NT2/D1 (cell line): ENCODE measurements around the gene DLX4.

Experiments used
- DNase-seq: peaks from one replicate; pipeline ENCODE4 v3.0.0-alpha.2; 2011; ENCODE audit warnings: low read depth, low spot score
- H3K27me3 ChIP-seq: 2 replicates; pipeline ENCODE4 v1.6.0; 2011; ENCODE audit warnings: mild to moderate bottlenecking; ENCODE audit not compliant: insufficient read length, insufficient read depth
- H3K36me3 ChIP-seq: 2 replicates; pipeline ENCODE4 v1.6.1; 2011; ENCODE audit warnings: mild to moderate bottlenecking, low read length, mixed read lengths; ENCODE audit not compliant: insufficient read depth, insufficient read length
- H3K4me1 ChIP-seq: 2 replicates; pipeline ENCODE4 v1.5.1; 2011; ENCODE audit not compliant: insufficient read depth, insufficient read length
- H3K4me3 ChIP-seq: 2 replicates; pipeline ENCODE4 v1.5.1; 2011; ENCODE audit warnings: low read depth; ENCODE audit not compliant: insufficient read length
- H3K9ac ChIP-seq: 2 replicates; pipeline ENCODE4 v1.6.0; 2011; ENCODE audit warnings: low read depth; ENCODE audit not compliant: insufficient read length
- H3K9me3 ChIP-seq: 2 replicates; pipeline ENCODE4 v1.5.1; 2011; ENCODE audit warnings: mild to moderate bottlenecking, low read length; ENCODE audit not compliant: insufficient read depth
- SUZ12 ChIP-seq: IDR thresholded peaks from 2 replicates; pipeline ENCODE4 v1.6.1; 2011; ENCODE audit not compliant: insufficient read length, insufficient read depth; ENCODE audit errors: extremely low read depth
- YY1 ChIP-seq: IDR thresholded peaks from 2 replicates; pipeline ENCODE4 v1.6.1; 2011; ENCODE audit not compliant: insufficient read length, insufficient read depth
- ZNF274 ChIP-seq: IDR thresholded peaks from 2 replicates; pipeline ENCODE4 v1.6.1; 2011; ENCODE audit warnings: mild to moderate bottlenecking, low read depth, low read length

Gene DLX4

DNA sequence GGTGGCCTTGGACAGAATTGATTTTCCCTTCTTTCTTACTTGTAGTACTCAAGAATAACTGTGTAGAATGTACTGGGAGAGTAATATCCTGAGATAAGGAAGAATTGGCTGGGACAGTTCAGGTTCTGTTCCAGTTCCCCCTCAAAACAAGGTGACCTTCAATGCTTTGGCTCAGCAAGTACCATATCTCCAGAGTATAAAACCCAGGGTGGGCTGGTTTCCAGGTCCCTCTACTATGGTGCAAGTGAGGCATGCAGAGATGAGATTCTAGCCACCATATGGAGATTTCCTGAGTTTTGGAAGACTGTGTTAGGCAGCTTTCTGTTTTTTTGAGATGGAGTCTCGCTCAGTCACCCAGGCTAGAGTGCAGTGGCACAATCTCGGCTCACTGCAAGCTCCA, 44.1 kb downstream of the DLX4 start:
- no peaks in the 10 kb centered on the region for H3K36me3 ChIP-seq
- no peaks in the 10 kb centered on the region for H3K4me1 ChIP-seq
- no peak overlapping the region for H3K4me3 ChIP-seq
- no peak overlapping the region for H3K9ac ChIP-seq
- no peak for DNase-seq
- H3K27me3 ChIP-seq: no peaks in the 10 kb centered on the region
- peaks cover 33% of the 10 kb centered on the region for H3K9me3 ChIP-seq
- no peak for TF ChIP-seq YY1
- no peak for TF ChIP-seq ZNF274
- no peak for TF ChIP-seq SUZ12

GRCh38 chr17:50014471-50015088, 45.6 kb downstream of the DLX4 start:
- H3K9me3 ChIP-seq: peaks cover 27% of the 10 kb centered on the region
- no peak overlapping the region for H3K9ac ChIP-seq
- H3K36me3 ChIP-seq: no peaks in the 10 kb centered on the region
- H3K27me3 ChIP-seq: no peaks in the 10 kb centered on the region
- DNase-seq: no peak
- H3K4me1 ChIP-seq: no peaks in the 10 kb centered on the region
- no peak overlapping the region for H3K4me3 ChIP-seq
- TF ChIP-seq SUZ12 (no peak), YY1 (no peak), ZNF274 (no peak)

GRCh38 chr17:50015146-50015545, 46.2 kb downstream of the DLX4 start:
- H3K4me1 ChIP-seq: no peaks in the 10 kb centered on the region
- no peak for TF ChIP-seq YY1
- no peak for TF ChIP-seq SUZ12
- no peak for TF ChIP-seq ZNF274
- no peaks in the 10 kb centered on the region for H3K27me3 ChIP-seq
- no peak overlapping the region for H3K4me3 ChIP-seq
- DNase-seq: no peak
- no peaks in the 10 kb centered on the region for H3K36me3 ChIP-seq
- H3K9me3 ChIP-seq: peaks cover 27% of the 10 kb centered on the region
- no peak overlapping the region for H3K9ac ChIP-seq

DNA sequence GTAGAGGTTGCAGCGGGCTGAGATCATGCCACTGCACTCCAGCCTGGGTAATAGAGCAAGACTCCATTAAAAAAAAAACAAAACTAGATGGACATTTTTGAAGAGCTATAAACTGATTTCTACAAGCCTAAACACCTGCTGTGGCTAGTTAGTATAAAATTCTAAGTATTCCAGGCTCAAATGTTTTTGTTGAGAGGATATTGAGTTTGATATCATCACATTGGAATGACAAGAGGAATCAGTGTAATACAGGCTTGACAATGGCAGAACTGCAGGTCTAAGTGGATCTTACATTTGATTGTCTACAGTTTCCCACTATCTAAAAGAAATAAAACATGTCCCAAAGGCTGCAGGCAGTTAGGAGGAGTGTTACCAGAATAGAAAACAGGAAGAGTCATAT, 49.9 kb downstream of the DLX4 start:
- Histone ChIP-seq H3K9ac (no peak overlapping the region), H3K36me3 (no peaks in the 10 kb centered on the region), H3K27me3 (no peaks in the 10 kb centered on the region), H3K9me3 (peaks cover 18% of the 10 kb centered on the region), H3K4me3 (no peak overlapping the region), H3K4me1 (no peaks in the 10 kb centered on the region)
- TF ChIP-seq SUZ12 (no peak), ZNF274 (no peak), YY1 (no peak)
- DNase-seq: no peak

GRCh38 chr17:50020841-50021599, 52.0 kb downstream of the DLX4 start:
- no peaks in the 10 kb centered on the region for H3K4me1 ChIP-seq
- H3K9me3 ChIP-seq: peaks cover 15% of the 10 kb centered on the region
- H3K9ac ChIP-seq: no peak overlapping the region
- TF ChIP-seq YY1: no peak
- TF ChIP-seq ZNF274: no peak
- no peak for TF ChIP-seq SUZ12
- DNase-seq: no peak
- H3K4me3 ChIP-seq: no peak overlapping the region
- no peaks in the 10 kb centered on the region for H3K36me3 ChIP-seq
- H3K27me3 ChIP-seq: no peaks in the 10 kb centered on the region

DNA sequence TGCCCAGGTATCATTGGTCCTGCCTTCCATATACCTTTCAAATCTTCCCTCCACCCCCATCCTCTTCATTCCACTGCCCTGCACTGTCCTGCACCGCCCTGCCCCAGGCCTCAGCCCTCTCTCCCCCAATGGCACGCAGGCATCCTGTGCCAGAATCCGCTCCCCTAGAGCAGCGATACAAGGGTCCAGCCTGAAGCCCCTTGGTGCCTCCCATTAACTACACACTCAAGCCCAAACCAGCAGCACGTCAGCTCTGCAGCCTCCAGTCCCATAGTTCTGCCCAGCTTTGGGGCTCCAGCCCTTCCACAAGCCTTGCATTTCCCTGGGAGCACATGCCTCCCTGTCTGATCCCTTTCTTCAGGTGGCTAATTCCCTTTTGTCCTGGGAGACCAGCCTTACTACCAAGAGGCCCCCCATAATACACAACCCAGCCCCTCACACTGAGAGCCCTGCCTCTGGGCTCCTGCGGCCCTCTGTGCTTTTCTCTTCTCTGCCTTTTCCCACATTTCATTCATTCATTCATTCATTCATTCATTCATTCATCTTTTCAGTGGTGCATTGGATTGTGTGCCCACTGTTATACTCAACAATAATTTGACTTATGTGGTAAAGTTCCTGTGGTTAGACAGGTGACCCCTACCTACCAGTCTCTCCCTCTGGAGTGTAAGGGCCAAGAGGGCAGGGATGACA, 52.8 kb downstream of the DLX4 start:
- Histone ChIP-seq H3K4me1 (no peaks in the 10 kb centered on the region), H3K27me3 (no peaks in the 10 kb centered on the region), H3K4me3 (no peak overlapping the region), H3K9ac (no peak overlapping the region), H3K36me3 (no peaks in the 10 kb centered on the region), H3K9me3 (peaks cover 15% of the 10 kb centered on the region)
- no peak for TF ChIP-seq SUZ12
- no peak for TF ChIP-seq ZNF274
- TF ChIP-seq YY1: no peak
- no peak for DNase-seq

DNA sequence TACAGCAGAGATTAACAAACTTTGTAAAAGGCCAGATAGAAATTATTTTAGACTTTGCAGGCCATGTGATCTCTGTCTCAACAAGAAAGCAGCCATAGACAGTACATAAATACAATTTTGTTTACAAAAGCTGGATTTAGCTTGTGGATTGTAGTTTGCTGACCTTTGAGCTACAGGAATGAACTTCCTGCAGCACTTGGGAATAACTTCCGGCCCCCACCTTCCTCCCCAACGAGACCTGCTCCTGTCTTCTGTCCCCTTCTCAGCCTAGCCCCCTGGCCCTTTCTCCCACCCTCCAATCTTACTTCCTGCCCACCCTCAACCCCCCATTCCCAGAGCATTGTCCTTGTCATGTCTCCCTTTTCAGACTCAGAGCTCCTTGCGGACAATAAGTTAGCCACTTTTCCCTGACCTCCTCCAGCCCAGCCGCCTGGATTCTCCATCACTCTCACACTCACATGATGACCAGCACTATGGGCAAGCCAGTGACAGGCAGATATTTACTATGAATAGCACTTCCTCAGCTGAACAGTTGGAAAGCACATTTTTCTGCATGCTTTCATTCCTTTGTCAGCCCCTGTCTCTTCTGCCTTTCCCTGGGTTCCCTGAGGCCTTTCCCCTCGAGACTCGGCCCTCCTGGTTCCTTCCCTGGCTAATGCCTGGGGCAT, 53.6 kb downstream of the DLX4 start:
- Histone ChIP-seq H3K36me3 (no peaks in the 10 kb centered on the region), H3K9ac (no peak overlapping the region), H3K9me3 (peaks cover 15% of the 10 kb centered on the region), H3K4me1 (peaks cover 2% of the 10 kb centered on the region), H3K4me3 (no peak overlapping the region), H3K27me3 (no peaks in the 10 kb centered on the region)
- no peak for DNase-seq
- TF ChIP-seq YY1: no peak
- TF ChIP-seq SUZ12: no peak
- no peak for TF ChIP-seq ZNF274
